ENCODE measurements around the gene NUMA1.

GRCh38 chr11:71964641-71965040, 115.7 kb downstream of the NUMA1 start:
- no peak for TF ChIP-seq HNF4G (IDR thresholded peaks at IDR 0.05; ENCODE audit: borderline replicate concordance, low read depth, low read length)
- TF ChIP-seq HNF4G (CRISPR knock-in tag; IDR thresholded peaks at IDR 0.05; ENCODE audit: borderline replicate concordance, low read depth), result no peak
- no peak for TF ChIP-seq ZNF180 (CRISPR knock-in tag; IDR thresholded peaks at IDR 0.05; ENCODE audit: borderline replicate concordance, low read depth)
- TF ChIP-seq PRMT3 (CRISPR knock-in tag; IDR thresholded peaks at IDR 0.05; ENCODE audit: borderline replicate concordance, low read depth), result no peak
- no peak for TF ChIP-seq DR1 (CRISPR knock-in tag; IDR thresholded peaks at IDR 0.05)
- TF ChIP-seq NFE2L2 (IDR thresholded peaks at IDR 0.05; ENCODE audit: low read length), result no peak
- no peak for TF ChIP-seq MAFK (conservative IDR thresholded peaks at IDR 0.05 in 1 of 2, IDR thresholded peaks at IDR 0.05 in 1 of 2; ENCODE audit: low read length in 2 of 2)
- TF ChIP-seq CTCF (CRISPR knock-in tag; IDR thresholded peaks at IDR 0.05), result no peak
